NCI-H2171 treated with DMSO at 0.1 percent for 48 hours (cell line): ENCODE measurements around the gene DHPS.
A peak's percentile ranks its signal among the peaks of the same experiment; 100 is the strongest.
"Not testable (repeated sequence)": the region's sequence is repeated elsewhere in the genome, so short reads cannot be mapped to it uniquely, and the experiment has no call there.

Experiments used
- DNase-seq: peaks from one replicate; lab custom pipeline; 2025; lab: John Stamatoyannopoulos, UW

DHPS gene

GRCh38 chr19:12705654-12706331 lies 24.1 kb upstream of the DHPS start:
- no peak for DNase-seq

GRCh38 chr19:12705169-12705568 lies 23.5 kb upstream of the DHPS start:
- DNase-seq: no peak

- DNase-seq: peak; percentile 82
Measured at GRCh38 chr19:12703046-12703445, 21.4 kb upstream of the DHPS start.

GRCh38 chr19:12701596-12702282 lies 20.1 kb upstream of the DHPS start:
- DNase-seq: no peak

- no peak for DNase-seq
Measured at GRCh38 chr19:12698138-12698537, 16.5 kb upstream of the DHPS start.

GRCh38 chr19:12697425-12697824 lies 15.7 kb upstream of the DHPS start:
- DNase-seq: not testable (repeated sequence)

GRCh38 chr19:12696366-12697335 lies 15.0 kb upstream of the DHPS start, which contains the start of gene FBXW9:
FBXW9 (minus strand) TSS chr19:12696631; CDS start chr19:12696581, 50 bp downstream.
- peak; percentile 93 for DNase-seq

GRCh38 chr19:12695997-12696365 lies 14.3 kb upstream of the DHPS start:
- no peak for DNase-seq

- no peak for DNase-seq
Measured at GRCh38 chr19:12695514-12695913, 13.8 kb upstream of the DHPS start.

- no peak for DNase-seq
Measured at GRCh38 chr19:12695096-12695495, 13.4 kb upstream of the DHPS start.

GRCh38 chr19:12694641-12695040 lies 13.0 kb upstream of the DHPS start:
- no peak for DNase-seq

GRCh38 chr19:12692960-12693359 lies 11.3 kb upstream of the DHPS start:
- DNase-seq: no peak

GRCh38 chr19:12689581-12690216 lies 8.0 kb upstream of the DHPS start:
- DNase-seq: no peak

- no peak for DNase-seq
Measured at GRCh38 chr19:12689012-12689411, 7.3 kb upstream of the DHPS start.

GRCh38 chr19:12687496-12688196 lies 6.0 kb upstream of the DHPS start, which contains the start of gene GNG14:
GNG14 (plus strand) TSS chr19:12687998; CDS start chr19:12688049, 51 bp downstream.
- DNase-seq: peak; percentile 90

GRCh38 chr19:12685831-12686230 lies 4.2 kb upstream of the DHPS start:
- no peak for DNase-seq

GRCh38 chr19:12680034-12680433 lies 1.6 kb downstream of the DHPS start:
- DNase-seq: no peak

- not testable (repeated sequence) for DNase-seq
Measured at GRCh38 chr19:12678039-12678438, 3.6 kb downstream of the DHPS start.

- DNase-seq: no peak
Measured at GRCh38 chr19:12676928-12677327, 4.8 kb downstream of the DHPS start.

GRCh38 chr19:12676384-12676792 lies 5.3 kb downstream of the DHPS start:
- DNase-seq: peak; percentile 62

- DNase-seq: no peak
Measured at GRCh38 chr19:12675940-12676339, 5.7 kb downstream of the DHPS start.
